ENCODE data around the gene NYNRIN.
"Not testable (repeated sequence)": the region's sequence is repeated elsewhere in the genome, so short reads cannot be mapped to it uniquely, and the experiment has no call there.

The NYNRIN gene

GRCh38 chr14:24398653-24399446, at the start of gene NYNRIN:
Gene NYNRIN, plus strand, starts transcription at chr14:24399003. Its CDS starts 244 bp downstream, at chr14:24399247.
- Mint-ChIP-seq H3K4me1 (peaks cover 5% of the 10 kb centered on the region), H3K36me3 (ENCODE audit: insufficient read depth) (peaks cover 1% of the 10 kb centered on the region), H3K4me3 (peak within 1 kb of the TSS; percentile 70), H3K27ac (ENCODE audit: low read depth) (no peak within 1 kb of the TSS), H3K9me3 (no peaks in the 10 kb centered on the region), H3K27me3 (peaks cover 36% of the 10 kb centered on the region)
- DNase-seq (ENCODE audit: low spot score in 2 of 2), result no peak
- peak; percentile 64 for ATAC-seq (replicated peaks; ENCODE audit: extremely low read depth, poor library complexity, severe bottlenecking)

DNA sequence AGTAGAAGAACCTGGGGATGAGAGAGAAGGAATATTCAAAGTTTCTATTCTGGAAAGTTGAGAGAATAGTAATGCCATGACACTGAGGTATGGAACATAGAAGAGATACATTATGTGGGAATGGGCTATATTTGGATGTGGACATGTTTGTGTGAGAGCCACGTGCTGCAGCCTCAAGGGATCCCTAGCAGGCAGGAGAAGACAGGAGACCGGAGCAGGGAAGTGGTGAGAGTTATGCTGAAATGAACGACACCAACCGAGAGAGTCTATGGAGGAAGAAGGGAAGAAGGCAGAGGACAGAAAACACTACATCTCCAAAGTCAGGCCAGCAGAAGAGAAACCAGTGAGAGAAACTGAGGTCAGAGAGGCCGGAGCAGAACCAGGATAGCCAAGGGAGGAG, 49.1 kb upstream of the NYNRIN start:
- Mint-ChIP-seq H3K36me3 (ENCODE audit: insufficient read depth) (no peaks in the 10 kb centered on the region), H3K27me3 (peaks cover 85% of the 10 kb centered on the region), H3K27ac (ENCODE audit: low read depth) (no peak overlapping the region), H3K4me3 (no peak overlapping the region), H3K4me1 (no peaks in the 10 kb centered on the region), H3K9me3 (no peaks in the 10 kb centered on the region)
- DNase-seq (ENCODE audit: low spot score in 2 of 2) (no peak), ATAC-seq (replicated peaks; ENCODE audit: extremely low read depth, poor library complexity, severe bottlenecking) (no peak)

GRCh38 chr14:24351517-24351916, 47.3 kb upstream of the NYNRIN start:
- H3K4me1 Mint-ChIP-seq, result no peaks in the 10 kb centered on the region
- no peaks in the 10 kb centered on the region for H3K36me3 Mint-ChIP-seq (ENCODE audit: insufficient read depth)
- H3K27me3 Mint-ChIP-seq, result peaks cover 68% of the 10 kb centered on the region
- no peak for ATAC-seq (replicated peaks; ENCODE audit: extremely low read depth, poor library complexity, severe bottlenecking)
- no peak overlapping the region for H3K27ac Mint-ChIP-seq (ENCODE audit: low read depth)
- no peak overlapping the region for H3K4me3 Mint-ChIP-seq
- DNase-seq (ENCODE audit: low spot score in 2 of 2), result no peak
- H3K9me3 Mint-ChIP-seq, result no peaks in the 10 kb centered on the region

- H3K27ac Mint-ChIP-seq (ENCODE audit: low read depth), result no peak overlapping the region
- no peak for ATAC-seq (replicated peaks; ENCODE audit: extremely low read depth, poor library complexity, severe bottlenecking)
Observed at GRCh38 chr14:24353559-24354481, 45.0 kb upstream of the NYNRIN start.

DNA sequence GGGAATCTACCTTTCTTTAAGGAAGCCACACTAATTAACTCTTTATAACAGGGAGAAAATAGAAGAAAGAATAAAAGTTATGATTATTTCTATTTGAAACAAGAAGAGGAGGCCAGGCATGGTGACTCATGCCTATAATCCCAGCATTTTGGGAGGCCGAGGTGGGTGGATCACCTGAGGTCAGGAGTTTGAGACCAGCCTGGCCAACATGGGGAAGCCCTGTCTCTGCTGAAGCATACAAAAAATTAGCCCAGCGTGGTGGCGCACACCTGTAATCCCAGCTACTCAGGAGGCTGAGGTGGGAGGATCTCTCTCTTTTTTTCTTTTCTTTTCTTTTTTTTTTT, 44.3 kb upstream of the NYNRIN start:
- not testable (repeated sequence) for H3K9me3 Mint-ChIP-seq; H3K27ac Mint-ChIP-seq (ENCODE audit: low read depth); DNase-seq (ENCODE audit: low spot score in 2 of 2); H3K4me1 Mint-ChIP-seq; ATAC-seq (replicated peaks; ENCODE audit: extremely low read depth, poor library complexity, severe bottlenecking); H3K36me3 Mint-ChIP-seq (ENCODE audit: insufficient read depth); H3K4me3 Mint-ChIP-seq
- peaks cover 66% of the 10 kb centered on the region for H3K27me3 Mint-ChIP-seq

More at GRCh38 chr14:24353559-24354481, 45.0 kb upstream of the NYNRIN start:
- no peak for DNase-seq (ENCODE audit: low spot score in 2 of 2)
- Mint-ChIP-seq H3K36me3 (ENCODE audit: insufficient read depth) (no peaks in the 10 kb centered on the region), H3K9me3 (no peaks in the 10 kb centered on the region), H3K4me3 (no peak overlapping the region), H3K4me1 (no peaks in the 10 kb centered on the region), H3K27me3 (peaks cover 71% of the 10 kb centered on the region)

- no peak for DNase-seq (ENCODE audit: low spot score in 2 of 2)
- ATAC-seq (replicated peaks; ENCODE audit: extremely low read depth, poor library complexity, severe bottlenecking), result no peak
- Mint-ChIP-seq H3K36me3 (ENCODE audit: insufficient read depth) (no peaks in the 10 kb centered on the region), H3K27me3 (peaks cover 66% of the 10 kb centered on the region), H3K27ac (ENCODE audit: low read depth) (no peak overlapping the region), H3K4me3 (no peak overlapping the region), H3K9me3 (no peaks in the 10 kb centered on the region), H3K4me1 (no peaks in the 10 kb centered on the region)
Observed at GRCh38 chr14:24355009-24355408, 43.8 kb upstream of the NYNRIN start.

GRCh38 chr14:24356208-24356607, 42.6 kb upstream of the NYNRIN start:
- DNase-seq (ENCODE audit: low spot score in 2 of 2), result no peak
- no peaks in the 10 kb centered on the region for H3K4me1 Mint-ChIP-seq
- no peaks in the 10 kb centered on the region for H3K36me3 Mint-ChIP-seq (ENCODE audit: insufficient read depth)
- no peaks in the 10 kb centered on the region for H3K9me3 Mint-ChIP-seq
- H3K4me3 Mint-ChIP-seq, result no peak overlapping the region
- peaks cover 56% of the 10 kb centered on the region for H3K27me3 Mint-ChIP-seq
- ATAC-seq (replicated peaks; ENCODE audit: extremely low read depth, poor library complexity, severe bottlenecking), result no peak
- H3K27ac Mint-ChIP-seq (ENCODE audit: low read depth), result no peak overlapping the region

DNA sequence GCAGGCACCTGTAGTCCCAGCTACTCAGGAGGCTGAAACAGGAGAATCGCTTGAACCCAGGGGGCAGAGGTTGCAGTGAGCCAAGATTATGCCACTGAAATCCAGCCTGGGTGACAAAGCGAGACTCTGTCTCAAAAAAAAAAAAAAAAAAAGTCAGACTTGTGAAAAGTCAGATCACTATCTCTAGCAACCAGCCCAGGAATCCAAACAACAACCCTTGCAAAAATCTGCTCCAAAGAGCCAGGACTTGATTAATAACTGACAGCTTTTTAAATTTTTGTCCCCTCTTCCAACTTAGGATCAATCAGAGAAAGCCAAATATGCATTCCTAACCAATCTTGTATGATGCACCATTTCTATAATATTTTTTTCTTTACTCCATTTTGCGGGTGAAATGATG, 38.5 kb upstream of the NYNRIN start:
- DNase-seq (ENCODE audit: low spot score in 2 of 2) (no peak), ATAC-seq (replicated peaks; ENCODE audit: extremely low read depth, poor library complexity, severe bottlenecking) (no peak)
- Mint-ChIP-seq H3K9me3 (no peaks in the 10 kb centered on the region), H3K27me3 (peaks cover 54% of the 10 kb centered on the region), H3K4me1 (no peaks in the 10 kb centered on the region), H3K4me3 (no peak overlapping the region), H3K27ac (ENCODE audit: low read depth) (no peak overlapping the region), H3K36me3 (ENCODE audit: insufficient read depth) (no peaks in the 10 kb centered on the region)

GRCh38 chr14:24361326-24361725, 37.5 kb upstream of the NYNRIN start:
- ATAC-seq (replicated peaks; ENCODE audit: extremely low read depth, poor library complexity, severe bottlenecking) (no peak), DNase-seq (ENCODE audit: low spot score in 2 of 2) (no peak)
- Mint-ChIP-seq H3K4me3 (no peak overlapping the region), H3K4me1 (peaks cover 8% of the 10 kb centered on the region), H3K27ac (ENCODE audit: low read depth) (no peak overlapping the region), H3K9me3 (no peaks in the 10 kb centered on the region), H3K36me3 (ENCODE audit: insufficient read depth) (peaks cover 5% of the 10 kb centered on the region), H3K27me3 (peaks cover 65% of the 10 kb centered on the region)

GRCh38 chr14:24362241-24362960, 36.4 kb upstream of the NYNRIN start:
- DNase-seq (ENCODE audit: low spot score in 2 of 2), result no peak
- Mint-ChIP-seq H3K9me3 (no peaks in the 10 kb centered on the region), H3K27ac (ENCODE audit: low read depth) (no peak overlapping the region), H3K4me1 (peaks cover 17% of the 10 kb centered on the region), H3K27me3 (peaks cover 71% of the 10 kb centered on the region), H3K36me3 (ENCODE audit: insufficient read depth) (peaks cover 5% of the 10 kb centered on the region), H3K4me3 (no peak overlapping the region)
- no peak for ATAC-seq (replicated peaks; ENCODE audit: extremely low read depth, poor library complexity, severe bottlenecking)

DNA sequence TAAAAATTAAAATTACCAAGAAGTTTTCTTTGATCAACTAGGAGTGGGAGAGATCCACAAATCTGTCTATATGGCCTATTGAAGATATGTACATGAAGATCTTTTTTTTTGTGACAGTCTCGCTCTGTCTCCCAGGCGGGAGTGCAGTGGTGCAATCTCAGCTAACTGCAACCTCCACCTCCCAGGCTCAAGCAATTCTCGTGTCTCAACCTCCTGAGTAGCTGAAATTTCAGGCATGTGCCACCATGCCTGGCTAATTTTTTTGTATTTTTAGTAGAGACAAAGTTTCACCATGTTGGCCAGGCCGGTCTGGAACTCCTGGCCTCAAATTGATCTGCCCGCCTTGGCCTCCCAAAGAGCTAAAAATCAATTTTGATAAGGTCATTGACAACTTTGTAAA, 35.4 kb upstream of the NYNRIN start:
- H3K27me3 Mint-ChIP-seq, result peaks cover 72% of the 10 kb centered on the region
- H3K27ac Mint-ChIP-seq (ENCODE audit: low read depth), result no peak overlapping the region
- peaks cover 27% of the 10 kb centered on the region for H3K4me1 Mint-ChIP-seq
- H3K4me3 Mint-ChIP-seq, result no peak overlapping the region
- DNase-seq (ENCODE audit: low spot score in 2 of 2), result no peak
- ATAC-seq (replicated peaks; ENCODE audit: extremely low read depth, poor library complexity, severe bottlenecking), result no peak
- no peaks in the 10 kb centered on the region for H3K9me3 Mint-ChIP-seq
- peaks cover 5% of the 10 kb centered on the region for H3K36me3 Mint-ChIP-seq (ENCODE audit: insufficient read depth)

- Mint-ChIP-seq H3K9me3 (no peaks in the 10 kb centered on the region), H3K4me1 (peaks cover 34% of the 10 kb centered on the region), H3K36me3 (ENCODE audit: insufficient read depth) (peaks cover 7% of the 10 kb centered on the region), H3K27ac (ENCODE audit: low read depth) (no peak overlapping the region), H3K4me3 (no peak overlapping the region), H3K27me3 (peaks cover 80% of the 10 kb centered on the region)
- ATAC-seq (replicated peaks; ENCODE audit: extremely low read depth, poor library complexity, severe bottlenecking) (no peak), DNase-seq (ENCODE audit: low spot score in 2 of 2) (no peak)
Observed at GRCh38 chr14:24364841-24365240, 34.0 kb upstream of the NYNRIN start.

All from central memory CD8-positive, alpha-beta T cell (primary cell).